ENCODE measurements around the gene UBE2N. TPM values are rescaled to one million over a fixed set of nuclear protein-coding genes. Genes with fewer than 3 reads are reported as not detected.

UBE2N gene
- polyA plus RNA-seq, 6 donors from 2014 or later: 152 to 210 (median 157) TPM

- H3K27me3 Mint-ChIP-seq: peaks cover 0 to 8% (median 8%) of the 10 kb centered on the region in 3 donors
- H3K4me3 Mint-ChIP-seq: no peak overlapping the region
- no peaks in the 10 kb centered on the region for H3K9me3 Mint-ChIP-seq
- H3K27ac Mint-ChIP-seq: no peak overlapping the region
- peaks cover 0 to 5% (median 0%) of the 10 kb centered on the region in 3 donors for H3K4me1 Mint-ChIP-seq
- no peaks in the 10 kb centered on the region for H3K36me3 Mint-ChIP-seq
- DNase-seq (no peak), ATAC-seq (ENCODE audit: low read depth in 2 of 2) (no peak)
These were observed 18.3 kb upstream of the UBE2N start for GRCh38 chr12:93460003-93460402.

- Mint-ChIP-seq H3K4me3 (no peak overlapping the region), H3K9me3 (no peaks in the 10 kb centered on the region), H3K4me1 (peaks cover 0 to 5% (median 0%) of the 10 kb centered on the region in 3 donors), H3K27ac (no peak overlapping the region), H3K27me3 (peaks cover 0 to 10% (median 8%) of the 10 kb centered on the region in 3 donors), H3K36me3 (no peaks in the 10 kb centered on the region)
- no peak for ATAC-seq (ENCODE audit: low read depth in 2 of 2)
- DNase-seq: no peak
These were observed 17.4 kb upstream of the UBE2N start for GRCh38 chr12:93459097-93459496.

- Mint-ChIP-seq H3K36me3 (no peaks in the 10 kb centered on the region), H3K4me3 (no peak overlapping the region), H3K4me1 (peaks cover 0 to 3% (median 0%) of the 10 kb centered on the region in 3 donors), H3K27ac (no peak overlapping the region), H3K9me3 (no peaks in the 10 kb centered on the region), H3K27me3 (peaks cover 0 to 11% (median 8%) of the 10 kb centered on the region in 3 donors)
- ATAC-seq (ENCODE audit: low read depth in 2 of 2) (no peak), DNase-seq (no peak)
These were observed 14.3 kb upstream of the UBE2N start for GRCh38 chr12:93456077-93456476.

- Mint-ChIP-seq H3K27ac (no peak overlapping the region), H3K27me3 (peaks cover 0 to 11% (median 8%) of the 10 kb centered on the region in 3 donors), H3K4me1 (peaks cover 9 to 14% (median 12%) of the 10 kb centered on the region in 3 donors), H3K9me3 (peaks cover 0 to 2% (median 0%) of the 10 kb centered on the region in 7 donors), H3K36me3 (no peaks in the 10 kb centered on the region), H3K4me3 (peak overlapping the region in 1 of 8 donors; percentile 60)
- DNase-seq (no peak), ATAC-seq (ENCODE audit: low read depth in 2 of 2) (no peak)
These were observed 11.9 kb upstream of the UBE2N start for GRCh38 chr12:93453633-93454032.

- H3K36me3 Mint-ChIP-seq: no peaks in the 10 kb centered on the region
- H3K27me3 Mint-ChIP-seq: peaks cover 0 to 7% (median 6%) of the 10 kb centered on the region in 3 donors
- peaks cover 0 to 2% (median 0%) of the 10 kb centered on the region in 7 donors for H3K9me3 Mint-ChIP-seq
- peak overlapping the region in 1 of 8 donors; percentile 59 for H3K4me3 Mint-ChIP-seq
- H3K27ac Mint-ChIP-seq: no peak overlapping the region
- no peak for ATAC-seq (ENCODE audit: low read depth in 2 of 2)
- no peak for DNase-seq
- peaks cover 9 to 19% (median 12%) of the 10 kb centered on the region in 3 donors for H3K4me1 Mint-ChIP-seq
These were observed 9.8 kb upstream of the UBE2N start for GRCh38 chr12:93451423-93452158.

- Mint-ChIP-seq H3K4me1 (peaks cover 9 to 19% (median 12%) of the 10 kb centered on the region in 3 donors), H3K4me3 (peak overlapping the region in 2 of 8 donors; percentile 18 to 26), H3K27me3 (peaks cover 0 to 3% (median 0%) of the 10 kb centered on the region in 3 donors), H3K36me3 (no peaks in the 10 kb centered on the region), H3K9me3 (peaks cover 0 to 2% (median 0%) of the 10 kb centered on the region in 7 donors), H3K27ac (peak overlapping the region in 1 of 6 donors; percentile 71)
- ATAC-seq (ENCODE audit: low read depth in 2 of 2) (peak; percentile 92 to 98), DNase-seq (peak; percentile 25)
These were observed 7.5 kb upstream of the UBE2N start for GRCh38 chr12:93449277-93449676.

GRCh38 chr12:93448796-93449195 is 7.0 kb upstream of the UBE2N start:
- Mint-ChIP-seq H3K27me3 (no peaks in the 10 kb centered on the region), H3K9me3 (peaks cover 0 to 2% (median 0%) of the 10 kb centered on the region in 7 donors), H3K4me3 (peak overlapping the region in 3 of 8 donors; percentile 18 to 26 (median 22)), H3K4me1 (peaks cover 9 to 19% (median 12%) of the 10 kb centered on the region in 3 donors), H3K27ac (no peak overlapping the region), H3K36me3 (no peaks in the 10 kb centered on the region)
- peak; percentile 28 to 32 for ATAC-seq (ENCODE audit: low read depth in 2 of 2)
- DNase-seq: no peak

GRCh38 chr12:93447555-93448290 is 6.0 kb upstream of the UBE2N start:
- no peaks in the 10 kb centered on the region for H3K36me3 Mint-ChIP-seq
- ATAC-seq (ENCODE audit: low read depth in 2 of 2): no peak
- no peaks in the 10 kb centered on the region for H3K27me3 Mint-ChIP-seq

GRCh38 chr12:93443576-93443975 is 1.8 kb upstream of the UBE2N start:
- DNase-seq (no peak), ATAC-seq (ENCODE audit: low read depth in 2 of 2) (no peak)
- H3K27me3 Mint-ChIP-seq: no peaks in the 10 kb centered on the region
- no peaks in the 10 kb centered on the region for H3K36me3 Mint-ChIP-seq
- H3K4me1 Mint-ChIP-seq: peaks cover 23 to 33% (median 26%) of the 10 kb centered on the region in 3 donors
- peak overlapping the region in 2 of 6 donors; percentile 47 to 56 for H3K27ac Mint-ChIP-seq
- H3K4me3 Mint-ChIP-seq: peak overlapping the region in 3 of 8 donors; percentile 15 to 99 (median 89)
- H3K9me3 Mint-ChIP-seq: no peaks in the 10 kb centered on the region

More at GRCh38 chr12:93447555-93448290, 6.0 kb upstream of the UBE2N start:
- peaks cover 10 to 21% (median 13%) of the 10 kb centered on the region in 3 donors for H3K4me1 Mint-ChIP-seq
- peaks cover 0 to 2% (median 0%) of the 10 kb centered on the region in 7 donors for H3K9me3 Mint-ChIP-seq
- no peak for DNase-seq
- H3K4me3 Mint-ChIP-seq: no peak overlapping the region
- H3K27ac Mint-ChIP-seq: no peak overlapping the region

GRCh38 chr12:93442411-93443340 is 929 bp upstream of the UBE2N start:
- Mint-ChIP-seq H3K27me3 (no peaks in the 10 kb centered on the region), H3K36me3 (no peaks in the 10 kb centered on the region), H3K4me1 (peaks cover 32 to 36% (median 35%) of the 10 kb centered on the region in 3 donors), H3K4me3 (peak overlapping the region; percentile 89 to 99 (median 97)), H3K9me3 (no peaks in the 10 kb centered on the region), H3K27ac (peak overlapping the region; percentile 93 to 99 (median 98))
- DNase-seq (no peak), ATAC-seq (ENCODE audit: low read depth in 2 of 2) (no peak)

- H3K4me1 Mint-ChIP-seq: peaks cover 45 to 51% (median 50%) of the 10 kb centered on the region in 3 donors
- ATAC-seq (ENCODE audit: low read depth in 2 of 2) (no peak), DNase-seq (peak; percentile 43)
- H3K9me3 Mint-ChIP-seq: no peaks in the 10 kb centered on the region
- no peaks in the 10 kb centered on the region for H3K36me3 Mint-ChIP-seq
- peak overlapping the region; percentile 31 to 98 (median 95) for H3K27ac Mint-ChIP-seq
- H3K27me3 Mint-ChIP-seq: no peaks in the 10 kb centered on the region
- peak overlapping the region; percentile 89 to 97 (median 94) for H3K4me3 Mint-ChIP-seq
These were observed 598 bp downstream of the UBE2N start for GRCh38 chr12:93441081-93441616.

GRCh38 chr12:93440043-93440835 is 1.5 kb downstream of the UBE2N start:
- DNase-seq: no peak
- Mint-ChIP-seq H3K27ac (peak overlapping the region; percentile 31 to 98 (median 95)), H3K4me3 (peak overlapping the region; percentile 89 to 97 (median 94)), H3K4me1 (peaks cover 47 to 59% (median 55%) of the 10 kb centered on the region in 3 donors), H3K27me3 (no peaks in the 10 kb centered on the region), H3K9me3 (no peaks in the 10 kb centered on the region), H3K36me3 (no peaks in the 10 kb centered on the region)
- no peak for ATAC-seq (ENCODE audit: low read depth in 2 of 2)
